ENCODE data around the gene BCAS4. TPM values are rescaled to one million over a fixed set of nuclear protein-coding genes. Genes with fewer than 3 reads are reported as not detected.
"Not testable (repeated sequence)": the region's sequence is repeated elsewhere in the genome, so short reads cannot be mapped to it uniquely, and the experiment has no call there.

The BCAS4 gene
- total and polyA plus RNA-seq, 3 donors from 2014 or later, result 5.8 to 10.8 (median 7.6) TPM

DNA sequence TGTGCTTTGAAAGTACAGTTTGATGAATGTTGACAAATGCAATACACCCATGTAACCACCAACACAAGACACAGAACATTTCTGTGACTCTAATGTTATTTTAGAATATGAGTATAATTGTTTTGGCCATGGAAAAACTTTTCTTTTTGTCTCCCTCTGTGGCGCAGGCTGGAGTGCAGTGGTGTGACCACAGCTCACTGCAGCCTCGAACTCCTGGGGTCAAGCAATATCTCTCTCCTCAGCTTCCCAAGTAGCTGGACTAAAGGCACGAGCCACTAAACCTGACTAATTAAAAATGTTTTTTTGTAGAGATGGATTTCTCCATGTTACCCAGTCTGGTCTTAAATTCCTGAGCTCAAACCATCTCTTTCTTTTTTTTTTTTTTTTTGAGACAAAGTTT is 20.3 kb upstream of the BCAS4 start:
- H3K27ac ChIP-seq, result no peak overlapping the region
- no peak overlapping the region for H3K4me3 ChIP-seq
- no peaks in the 10 kb centered on the region for H3K27me3 ChIP-seq
- TF ChIP-seq, protein P1, sequence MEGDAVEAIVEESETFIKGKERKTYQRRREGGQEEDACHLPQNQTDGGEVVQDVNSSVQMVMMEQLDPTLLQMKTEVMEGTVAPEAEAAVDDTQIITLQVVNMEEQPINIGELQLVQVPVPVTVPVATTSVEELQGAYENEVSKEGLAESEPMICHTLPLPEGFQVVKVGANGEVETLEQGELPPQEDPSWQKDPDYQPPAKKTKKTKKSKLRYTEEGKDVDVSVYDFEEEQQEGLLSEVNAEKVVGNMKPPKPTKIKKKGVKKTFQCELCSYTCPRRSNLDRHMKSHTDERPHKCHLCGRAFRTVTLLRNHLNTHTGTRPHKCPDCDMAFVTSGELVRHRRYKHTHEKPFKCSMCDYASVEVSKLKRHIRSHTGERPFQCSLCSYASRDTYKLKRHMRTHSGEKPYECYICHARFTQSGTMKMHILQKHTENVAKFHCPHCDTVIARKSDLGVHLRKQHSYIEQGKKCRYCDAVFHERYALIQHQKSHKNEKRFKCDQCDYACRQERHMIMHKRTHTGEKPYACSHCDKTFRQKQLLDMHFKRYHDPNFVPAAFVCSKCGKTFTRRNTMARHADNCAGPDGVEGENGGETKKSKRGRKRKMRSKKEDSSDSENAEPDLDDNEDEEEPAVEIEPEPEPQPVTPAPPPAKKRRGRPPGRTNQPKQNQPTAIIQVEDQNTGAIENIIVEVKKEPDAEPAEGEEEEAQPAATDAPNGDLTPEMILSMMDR (IDR thresholded peaks at IDR 0.05), result no peak
- no peak for TF ChIP-seq POLR2A (IDR thresholded peaks at IDR 0.05)
- DNase-seq, result no peak
- no peaks in the 10 kb centered on the region for H3K4me1 ChIP-seq
- no peaks in the 10 kb centered on the region for H3K9me3 ChIP-seq
- 66 to 68% methylated on average over 3 of the region's 3 CpGs for WGBS, 2 donors
- intact Hi-C loops (cut with DNase I; ENCODE audit: low total_unique reads), result no loop called here
- H3K36me3 ChIP-seq (ENCODE audit: low read depth, missing control alignments), result no peaks in the 10 kb centered on the region

DNA sequence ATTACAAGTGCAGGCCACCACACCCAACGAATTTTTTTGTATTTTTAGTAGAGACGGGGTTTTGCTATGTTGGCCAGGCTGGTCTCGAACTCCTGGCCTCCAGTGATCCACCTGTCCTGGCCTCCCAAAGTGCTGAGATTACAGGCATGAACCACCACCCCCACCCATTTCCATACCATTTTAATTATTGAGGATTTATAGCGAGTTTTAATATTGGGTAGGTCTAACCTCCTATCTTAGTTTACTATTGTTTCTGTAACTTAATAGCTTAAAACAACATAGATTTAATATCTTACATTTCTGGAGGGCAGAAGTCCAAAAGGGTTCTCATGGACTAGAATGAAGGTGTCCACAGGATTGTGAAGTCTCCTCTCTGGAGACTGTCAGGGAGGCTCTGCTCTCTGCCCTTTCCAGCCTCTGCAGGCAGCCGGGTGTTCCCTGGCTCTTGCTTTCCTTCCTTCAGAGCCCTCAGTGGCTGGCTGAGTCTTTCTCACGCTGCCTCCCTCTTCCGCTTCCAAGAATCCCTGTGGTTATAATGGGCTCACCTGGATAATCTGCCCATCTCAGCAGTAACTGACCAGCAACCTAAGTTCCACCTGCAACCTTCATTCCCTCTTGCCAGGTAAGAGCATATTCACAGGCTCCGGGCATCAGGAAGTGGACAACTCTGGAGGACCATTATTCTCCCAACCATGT is 18.6 kb upstream of the BCAS4 start:
- intact Hi-C loops (cut with DNase I; ENCODE audit: low total_unique reads), result no loop called here
- no peaks in the 10 kb centered on the region for H3K9me3 ChIP-seq
- H3K4me3 ChIP-seq, result no peak overlapping the region
- DNase-seq, result no peak
- H3K4me1 ChIP-seq, result no peaks in the 10 kb centered on the region
- H3K27me3 ChIP-seq, result no peaks in the 10 kb centered on the region
- no peaks in the 10 kb centered on the region for H3K36me3 ChIP-seq (ENCODE audit: low read depth, missing control alignments)
- no peak overlapping the region for H3K27ac ChIP-seq
- 76 to 85% methylated on average over 8 of the region's 8 CpGs for WGBS, 2 donors
- TF ChIP-seq, protein P1 (IDR thresholded peaks at IDR 0.05), result no peak
- TF ChIP-seq POLR2A (IDR thresholded peaks at IDR 0.05), result no peak

DNA sequence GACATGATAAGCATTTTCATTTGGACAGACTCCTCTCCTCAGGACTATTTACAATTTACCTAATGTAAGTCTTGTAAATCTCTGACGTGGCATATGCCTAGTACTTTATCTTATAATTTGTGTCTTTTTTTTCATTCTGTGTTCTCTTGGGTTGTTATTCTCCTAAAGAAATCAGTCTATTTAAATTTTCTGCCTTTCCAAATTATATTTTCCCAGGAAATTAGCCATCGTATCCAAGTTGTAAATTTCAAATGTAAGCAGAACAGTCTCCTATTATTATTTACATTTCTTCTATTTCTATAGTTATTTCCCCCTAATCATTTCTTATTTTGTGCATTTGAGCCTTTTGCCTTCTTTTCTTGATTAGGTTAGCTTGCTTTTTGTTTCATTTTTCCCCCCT is 17.5 kb upstream of the BCAS4 start:
- H3K4me1 ChIP-seq, result no peaks in the 10 kb centered on the region
- DNase-seq, result no peak
- WGBS, 2 donors, result 55 to 69% methylated on average over 2 of the region's 2 CpGs
- H3K27ac ChIP-seq, result no peak overlapping the region
- intact Hi-C loops (cut with DNase I; ENCODE audit: low total_unique reads), result no loop called here
- no peaks in the 10 kb centered on the region for H3K27me3 ChIP-seq
- H3K36me3 ChIP-seq (ENCODE audit: low read depth, missing control alignments), result no peaks in the 10 kb centered on the region
- H3K9me3 ChIP-seq, result no peaks in the 10 kb centered on the region
- TF ChIP-seq, protein P1 (IDR thresholded peaks at IDR 0.05), result no peak
- TF ChIP-seq POLR2A (IDR thresholded peaks at IDR 0.05), result no peak
- H3K4me3 ChIP-seq, result no peak overlapping the region

DNA sequence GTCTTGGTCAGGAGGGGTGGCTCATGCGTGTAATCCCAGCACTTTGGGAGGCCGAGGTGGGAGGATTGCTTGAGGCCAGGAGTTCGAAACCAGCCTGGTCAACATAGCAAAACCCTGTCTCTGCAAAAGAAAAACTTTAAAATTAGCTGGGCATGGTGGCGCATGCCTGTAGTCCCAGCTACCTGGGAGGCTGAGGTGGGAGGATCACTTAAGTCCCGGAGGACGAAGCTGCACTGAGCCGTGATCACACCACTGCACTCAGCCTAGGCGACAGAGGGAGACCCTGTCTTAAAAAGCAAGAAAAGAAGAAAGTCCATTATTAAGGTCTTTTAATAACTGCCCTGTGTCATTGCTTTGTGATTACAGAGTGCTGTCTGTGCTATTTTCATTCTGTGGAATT is 15.9 kb upstream of the BCAS4 start:
- H3K36me3 ChIP-seq (ENCODE audit: low read depth, missing control alignments); H3K9me3 ChIP-seq; H3K4me1 ChIP-seq; H3K27ac ChIP-seq; H3K4me3 ChIP-seq; H3K27me3 ChIP-seq; intact Hi-C loops (cut with DNase I; ENCODE audit: low total_unique reads); DNase-seq: not testable (repeated sequence)
- 92% methylated on average over 8 of the region's 8 CpGs for WGBS, 2 donors

DNA sequence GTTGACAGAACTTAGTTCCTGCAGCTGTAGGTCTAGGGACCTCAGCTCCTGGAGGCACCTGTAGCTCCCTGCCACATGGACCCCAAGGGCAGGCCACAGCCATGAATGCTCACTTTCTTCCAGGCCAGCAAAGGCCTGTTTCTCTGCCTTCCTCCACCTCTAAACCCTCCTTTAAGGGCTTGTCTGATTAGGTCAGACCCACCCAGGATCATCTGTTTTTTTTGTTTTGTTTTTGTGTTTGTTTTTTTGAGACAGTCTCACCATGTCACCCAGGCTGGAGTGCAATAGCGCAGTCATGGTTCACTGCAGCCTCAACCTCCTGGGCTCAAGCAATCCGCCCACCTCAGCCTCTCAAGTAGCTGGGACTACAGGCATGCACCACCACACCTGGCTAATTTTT is 11.5 kb upstream of the BCAS4 start:
- WGBS, 2 donors, result 91 to 96% methylated on average over 2 of the region's 2 CpGs
- no peak overlapping the region for H3K27ac ChIP-seq
- no peaks in the 10 kb centered on the region for H3K27me3 ChIP-seq
- no peaks in the 10 kb centered on the region for H3K36me3 ChIP-seq (ENCODE audit: low read depth, missing control alignments)
- intact Hi-C loops (cut with DNase I; ENCODE audit: low total_unique reads), result no loop called here
- H3K4me3 ChIP-seq, result no peak overlapping the region
- no peak for DNase-seq
- H3K4me1 ChIP-seq, result peaks cover 4% of the 10 kb centered on the region
- TF ChIP-seq, protein P1 (IDR thresholded peaks at IDR 0.05), result no peak
- no peak for TF ChIP-seq POLR2A (IDR thresholded peaks at IDR 0.05)
- no peaks in the 10 kb centered on the region for H3K9me3 ChIP-seq
